LNCaP clone FGC (cell line): Measurements from ENCODE around the gene FHIT.

Experiments used
- DNase-seq: peaks from one replicate; pipeline ENCODE4 v3.0.0-alpha.2; 2011; ENCODE audit warnings: low read depth
- H3K4me3 ChIP-seq: 2 replicates; pipeline ENCODE4 v1.5.1; 2011; ENCODE audit warnings: mild to moderate bottlenecking, low read depth, low read length, control low read depth
- TF ChIP-seq, protein P1 (sequence below): IDR thresholded peaks from 2 replicates; pipeline ENCODE4 v1.5.1; 2012; ENCODE audit warnings: mild to moderate bottlenecking; ENCODE audit not compliant: control insufficient read depth, insufficient read depth; ENCODE audit errors: extremely low read depth

The FHIT gene

DNA sequence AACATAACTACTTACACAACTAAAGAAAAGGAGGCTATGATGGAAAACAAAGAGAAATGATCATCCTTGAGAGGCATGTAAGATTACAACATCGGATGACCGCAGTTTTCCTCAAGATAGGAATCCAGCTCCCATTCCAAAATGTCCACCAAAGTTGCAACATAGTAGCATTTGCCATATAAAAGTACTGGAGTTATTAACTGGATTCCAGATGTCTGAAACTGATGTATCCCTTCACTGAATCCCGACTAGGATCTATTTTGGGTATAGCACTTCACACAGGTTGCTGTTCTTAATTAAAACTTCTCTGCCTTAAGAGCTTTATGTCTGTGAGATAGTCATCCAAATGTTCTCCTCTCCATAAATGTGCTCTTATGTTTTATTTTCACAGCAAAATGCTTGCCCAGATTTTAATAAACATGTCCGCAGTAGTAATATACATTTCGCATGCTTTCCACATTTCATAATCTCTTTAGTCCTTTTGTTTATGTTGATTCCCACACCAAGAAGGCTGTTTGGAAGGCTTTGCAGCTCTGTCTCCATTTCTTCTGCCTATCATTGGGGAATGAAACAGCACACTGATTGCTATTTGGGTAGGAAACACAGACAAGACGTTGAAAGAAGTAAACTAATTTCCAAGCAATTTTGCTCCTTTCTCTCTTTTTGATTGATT, 1484.9 kb downstream of the FHIT start:
- no peak overlapping the region for H3K4me3 ChIP-seq
- TF ChIP-seq, protein P1, sequence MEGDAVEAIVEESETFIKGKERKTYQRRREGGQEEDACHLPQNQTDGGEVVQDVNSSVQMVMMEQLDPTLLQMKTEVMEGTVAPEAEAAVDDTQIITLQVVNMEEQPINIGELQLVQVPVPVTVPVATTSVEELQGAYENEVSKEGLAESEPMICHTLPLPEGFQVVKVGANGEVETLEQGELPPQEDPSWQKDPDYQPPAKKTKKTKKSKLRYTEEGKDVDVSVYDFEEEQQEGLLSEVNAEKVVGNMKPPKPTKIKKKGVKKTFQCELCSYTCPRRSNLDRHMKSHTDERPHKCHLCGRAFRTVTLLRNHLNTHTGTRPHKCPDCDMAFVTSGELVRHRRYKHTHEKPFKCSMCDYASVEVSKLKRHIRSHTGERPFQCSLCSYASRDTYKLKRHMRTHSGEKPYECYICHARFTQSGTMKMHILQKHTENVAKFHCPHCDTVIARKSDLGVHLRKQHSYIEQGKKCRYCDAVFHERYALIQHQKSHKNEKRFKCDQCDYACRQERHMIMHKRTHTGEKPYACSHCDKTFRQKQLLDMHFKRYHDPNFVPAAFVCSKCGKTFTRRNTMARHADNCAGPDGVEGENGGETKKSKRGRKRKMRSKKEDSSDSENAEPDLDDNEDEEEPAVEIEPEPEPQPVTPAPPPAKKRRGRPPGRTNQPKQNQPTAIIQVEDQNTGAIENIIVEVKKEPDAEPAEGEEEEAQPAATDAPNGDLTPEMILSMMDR = no peak
- DNase-seq = no peak

DNA sequence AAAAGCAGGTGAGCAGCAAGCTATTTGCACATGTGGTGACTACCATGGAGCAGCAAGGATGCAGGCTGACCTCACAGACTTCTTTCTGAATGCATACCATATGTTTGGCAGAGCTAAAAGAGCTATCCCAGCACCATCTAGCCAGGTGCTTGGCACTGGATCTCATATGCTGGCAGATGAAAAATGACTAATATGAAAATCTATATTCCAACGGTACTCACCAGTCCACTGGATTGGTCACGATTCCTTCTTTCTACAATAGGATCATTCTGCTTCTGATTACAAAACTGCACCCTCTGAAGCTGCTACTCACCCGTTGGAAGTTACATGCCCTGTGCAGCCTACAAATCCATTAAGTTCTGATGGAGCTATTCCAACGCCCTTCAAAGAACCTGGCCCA, 1487.1 kb downstream of the FHIT start:
- TF ChIP-seq, protein P1 = no peak
- no peak for DNase-seq
- H3K4me3 ChIP-seq = no peak overlapping the region

DNA sequence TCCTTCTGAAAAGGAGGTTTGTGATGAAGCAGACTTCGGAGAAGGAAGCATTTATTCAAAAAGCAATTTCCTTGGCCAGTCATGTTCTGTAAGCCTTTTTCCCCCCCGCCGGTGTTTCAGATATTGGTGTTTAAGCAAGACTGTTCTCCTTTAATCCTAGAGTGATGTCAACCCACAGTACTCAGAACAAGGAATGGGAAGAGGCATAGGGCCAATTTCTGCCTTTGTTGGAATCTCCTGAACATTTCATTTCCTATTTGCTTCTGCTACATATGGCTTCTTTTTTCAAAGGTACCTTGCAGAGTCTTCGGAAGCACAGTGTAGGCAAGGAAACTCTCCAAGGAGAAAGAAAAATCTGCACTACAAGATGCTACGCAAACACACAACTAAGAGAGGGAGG, 1488.3 kb downstream of the FHIT start:
- TF ChIP-seq, protein P1 = no peak
- no peak overlapping the region for H3K4me3 ChIP-seq
- DNase-seq = no peak

DNA sequence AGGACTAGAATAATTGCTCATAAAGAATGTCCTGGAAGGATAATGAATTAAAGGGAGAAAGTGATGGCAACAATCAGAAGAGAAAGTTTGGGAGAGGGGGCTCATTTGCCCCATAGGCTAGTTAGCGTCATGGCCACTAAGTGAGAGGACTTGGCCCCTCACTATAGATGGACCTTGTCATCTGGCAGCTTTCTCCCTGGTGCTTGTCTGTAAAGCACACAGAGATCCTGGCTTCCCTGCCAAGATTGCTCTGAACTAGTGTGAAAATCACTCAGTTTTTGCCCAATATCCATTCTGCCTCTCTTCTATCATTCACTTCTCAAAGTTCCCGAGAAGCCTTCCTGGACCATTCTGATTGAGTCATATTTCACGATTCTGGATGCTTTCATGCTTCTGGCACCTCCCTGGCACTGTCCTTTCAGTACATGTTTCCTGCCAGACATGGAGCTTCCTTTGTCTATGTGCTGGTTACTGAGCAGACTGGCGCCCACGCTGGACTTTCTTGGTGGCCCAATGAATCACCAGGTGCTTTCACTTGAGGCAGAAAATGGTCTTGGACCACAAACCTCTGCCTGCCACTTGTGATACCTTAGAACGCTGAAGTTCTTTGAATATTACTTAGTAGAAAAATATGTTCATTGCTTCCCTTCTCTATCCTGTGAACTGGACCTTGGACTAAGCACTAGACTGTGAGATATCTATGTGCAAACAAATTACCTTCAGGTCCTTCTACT, 1491.8 kb downstream of the FHIT start:
- TF ChIP-seq, protein P1 = no peak
- DNase-seq = no peak
- no peak overlapping the region for H3K4me3 ChIP-seq

DNA sequence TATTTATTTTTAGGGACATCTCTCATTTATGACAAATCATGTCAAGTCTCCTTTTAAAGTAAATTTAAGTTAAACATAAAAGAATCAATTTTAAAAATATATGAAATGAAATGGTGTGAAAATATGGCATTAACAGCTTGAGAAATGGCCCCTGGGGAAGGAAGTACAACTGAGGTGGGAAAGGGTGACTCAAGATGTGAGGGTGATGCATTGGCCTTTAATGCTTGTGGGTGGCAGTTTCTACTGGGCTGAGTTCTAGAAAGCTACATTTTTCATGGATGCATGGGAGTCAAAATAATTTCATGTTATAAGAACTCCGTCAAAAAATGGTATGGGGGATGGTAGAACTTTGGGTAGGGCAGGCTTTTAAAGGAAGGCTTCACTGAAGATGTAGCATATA, 1492.6 kb downstream of the FHIT start:
- TF ChIP-seq, protein P1 = no peak
- DNase-seq = no peak

DNA sequence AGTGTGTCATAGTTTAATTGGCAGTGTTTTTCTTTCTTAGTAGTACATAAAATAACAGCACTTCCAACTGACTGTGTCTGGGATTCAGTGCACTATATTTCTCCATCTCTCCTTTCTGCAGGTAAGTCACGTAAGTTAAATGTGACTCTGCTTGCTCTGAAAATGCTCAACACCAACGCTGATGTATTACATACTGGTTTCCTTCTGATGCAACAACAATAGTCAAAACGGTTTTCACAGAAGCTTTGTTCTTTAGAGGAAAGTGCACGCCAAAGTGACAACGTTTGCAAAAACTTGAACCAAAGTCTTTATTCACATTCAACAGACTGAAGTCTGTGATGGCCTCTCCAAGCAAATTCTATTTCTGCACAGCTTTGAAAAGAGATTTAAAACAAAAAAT, 1494.3 kb downstream of the FHIT start:
- DNase-seq = no peak
- H3K4me3 ChIP-seq = no peak overlapping the region
- TF ChIP-seq, protein P1 = no peak

More for the DNA sequence above, 1492.6 kb downstream of the FHIT start:
- H3K4me3 ChIP-seq = no peak overlapping the region
